ENCODE data around the gene MDM4. TPM values are rescaled to one million over a fixed set of nuclear protein-coding genes. Genes with fewer than 3 reads are reported as not detected.

MDM4 gene
- total RNA-seq, 1 donor from 2014 or later = 127 TPM

- no peak for DNase-seq (ENCODE audit: low spot score, unreplicated experiment)
- no peak for TF ChIP-seq CTCF (IDR thresholded peaks at IDR 0.05; ENCODE audit: unreplicated experiment)
- Mint-ChIP-seq H3K4me1 (ENCODE audit: low read depth) (peaks cover 15% of the 10 kb centered on the region), H3K27me3 (peaks cover 21% of the 10 kb centered on the region), H3K4me3 (ENCODE audit: low read depth) (no peak overlapping the region), H3K9me3 (ENCODE audit: low read depth) (no peaks in the 10 kb centered on the region), H3K36me3 (ENCODE audit: insufficient read depth) (no peaks in the 10 kb centered on the region), H3K27ac (no peak overlapping the region)
Observed at GRCh38 chr1:204498981-204499380, 17.2 kb upstream of the MDM4 start.

- H3K9me3 Mint-ChIP-seq (ENCODE audit: low read depth) = no peaks in the 10 kb centered on the region
- peaks cover 18% of the 10 kb centered on the region for H3K4me1 Mint-ChIP-seq (ENCODE audit: low read depth)
- H3K27ac Mint-ChIP-seq = no peak overlapping the region
- no peak for DNase-seq (ENCODE audit: low spot score, unreplicated experiment)
- H3K27me3 Mint-ChIP-seq = peaks cover 21% of the 10 kb centered on the region
- no peak for TF ChIP-seq CTCF (IDR thresholded peaks at IDR 0.05; ENCODE audit: unreplicated experiment)
- no peak overlapping the region for H3K4me3 Mint-ChIP-seq (ENCODE audit: low read depth)
- H3K36me3 Mint-ChIP-seq (ENCODE audit: insufficient read depth) = no peaks in the 10 kb centered on the region
Observed at GRCh38 chr1:204499511-204500468, 16.4 kb upstream of the MDM4 start.

GRCh38 chr1:204502241-204502640 lies 14.0 kb upstream of the MDM4 start:
- Mint-ChIP-seq H3K36me3 (ENCODE audit: insufficient read depth) (peaks cover 2% of the 10 kb centered on the region), H3K9me3 (ENCODE audit: low read depth) (no peaks in the 10 kb centered on the region), H3K27ac (no peak overlapping the region), H3K4me1 (ENCODE audit: low read depth) (peaks cover 16% of the 10 kb centered on the region), H3K4me3 (ENCODE audit: low read depth) (no peak overlapping the region), H3K27me3 (peaks cover 14% of the 10 kb centered on the region)
- no peak for DNase-seq (ENCODE audit: low spot score, unreplicated experiment)
- no peak for TF ChIP-seq CTCF (IDR thresholded peaks at IDR 0.05; ENCODE audit: unreplicated experiment)

- H3K36me3 Mint-ChIP-seq (ENCODE audit: insufficient read depth) = peaks cover 2% of the 10 kb centered on the region
- peaks cover 16% of the 10 kb centered on the region for H3K4me1 Mint-ChIP-seq (ENCODE audit: low read depth)
- peaks cover 5% of the 10 kb centered on the region for H3K27me3 Mint-ChIP-seq
- peak overlapping the region; percentile 0 for H3K27ac Mint-ChIP-seq
- no peaks in the 10 kb centered on the region for H3K9me3 Mint-ChIP-seq (ENCODE audit: low read depth)
- peak overlapping the region; percentile 35 for H3K4me3 Mint-ChIP-seq (ENCODE audit: low read depth)
- DNase-seq (ENCODE audit: low spot score, unreplicated experiment) = no peak
- peak; percentile 85 for TF ChIP-seq CTCF (IDR thresholded peaks at IDR 0.05; ENCODE audit: unreplicated experiment)
Observed at GRCh38 chr1:204503122-204503912, 12.9 kb upstream of the MDM4 start.

GRCh38 chr1:204503913-204504519 lies 12.2 kb upstream of the MDM4 start:
- peaks cover 16% of the 10 kb centered on the region for H3K4me1 Mint-ChIP-seq (ENCODE audit: low read depth)
- peak; percentile 18 for TF ChIP-seq CTCF (IDR thresholded peaks at IDR 0.05; ENCODE audit: unreplicated experiment)
- no peak overlapping the region for H3K27ac Mint-ChIP-seq
- H3K36me3 Mint-ChIP-seq (ENCODE audit: insufficient read depth) = peaks cover 2% of the 10 kb centered on the region
- no peaks in the 10 kb centered on the region for H3K27me3 Mint-ChIP-seq
- no peak overlapping the region for H3K4me3 Mint-ChIP-seq (ENCODE audit: low read depth)
- no peaks in the 10 kb centered on the region for H3K9me3 Mint-ChIP-seq (ENCODE audit: low read depth)
- DNase-seq (ENCODE audit: low spot score, unreplicated experiment) = no peak

Measured in progenitor cell of endocrine pancreas (in vitro differentiated cells).